Panc1 (cell line): ENCODE results near the gene MAP1B. TPM values are rescaled to one million over a fixed set of nuclear protein-coding genes. Genes with fewer than 3 reads are reported as not detected.

Source experiments
- ATAC-seq: fragments of 200-7000 bp; cut with Tn5 transposase; 2 replicates; pipeline ENCODE4 v1.9.1; 2020; ENCODE audit warnings: mild to moderate bottlenecking, moderate library complexity
- BruUV-seq: library from RNA; stranded (reverse); fragments of 400-500 nt; replicated peaks from 2 replicates; lab custom pipeline; 2021; lab: Mats Ljungman, UMichigan
- CTCF ChIA-PET: fragments of 300-600 bp; sonication (Branson Sonifier 250); formaldehyde crosslinking; loops from one replicate; lab custom pipeline; 2022; ENCODE audit warnings: antibody characterized with exemption; lab: Charles Lee
- POLR2A ChIA-PET: fragments of 300-600 bp; sonication (Branson Sonifier 250); formaldehyde crosslinking; loops from one replicate; lab custom pipeline; 2022; ENCODE audit warnings: antibody characterized with exemption; lab: Charles Lee
- DNase-seq: peaks from one replicate; pipeline ENCODE4 v3.0.0-alpha.2; 2010; ENCODE audit warnings: low read depth, low spot score
- H3K27ac ChIP-seq: 2 replicates; pipeline ENCODE4 v1.5.1; 2011; ENCODE audit warnings: mild to moderate bottlenecking, low read length, inconsistent platforms
- H3K27me3 ChIP-seq: fragments of 200-500 bp; sonication (Bioruptor generic); 2 replicates; pipeline ENCODE4 v1.6.0; 2014; ENCODE audit warnings: low read length, inconsistent platforms; ENCODE audit not compliant: control insufficient read depth, insufficient read depth
- H3K36me3 ChIP-seq: fragments of 200-500 bp; sonication (Bioruptor generic); 2 replicates; pipeline ENCODE4 v1.5.1; 2014; ENCODE audit warnings: inconsistent platforms, mild to moderate bottlenecking, low read length, moderate library complexity; ENCODE audit not compliant: control insufficient read depth, insufficient read depth
- H3K4me1 ChIP-seq: 2 replicates; pipeline ENCODE4 v1.5.1; 2011; ENCODE audit warnings: inconsistent platforms, mild to moderate bottlenecking, low read length, moderate library complexity; ENCODE audit not compliant: control insufficient read depth, insufficient read depth
- H3K4me3 ChIP-seq, 2 experiments: 2 replicates each; pipeline ENCODE4 v1.5.1; 2011 to 2012; ENCODE audit warnings: low read depth in 2 of 2, low read length in 2 of 2, mild to moderate bottlenecking in 2 of 2, inconsistent platforms in 1 of 2, moderate library complexity in 1 of 2
- H3K9me3 ChIP-seq: fragments of 200-500 bp; sonication (Bioruptor generic); 2 replicates; pipeline ENCODE4 v1.5.1; 2014; ENCODE audit warnings: low read depth, mild to moderate bottlenecking, inconsistent platforms, low read length, moderate library complexity; ENCODE audit not compliant: control insufficient read depth, insufficient read depth
- CTCF ChIP-seq: fragments of 450-650 bp; IDR thresholded peaks from 2 replicates; pipeline ENCODE4 v1.5.1; 2017; ENCODE audit warnings: mild to moderate bottlenecking
- POLR2AphosphoS5 ChIP-seq: IDR thresholded peaks from 2 replicates; pipeline ENCODE4 v1.6.1; 2012; ENCODE audit warnings: mild to moderate bottlenecking, low read depth, low read length, moderate library complexity
- REST ChIP-seq, 2 experiments: IDR thresholded peaks; 2 replicates each; pipeline ENCODE4 v1.6.1; 2011 to 2012; ENCODE audit warnings: low read depth in 2 of 2, control low read depth in 1 of 2, low read length in 1 of 2, mild to moderate bottlenecking in 1 of 2, moderate library complexity in 1 of 2; ENCODE audit not compliant: insufficient read depth in 1 of 2
- SIN3A ChIP-seq: IDR thresholded peaks from 2 replicates; pipeline ENCODE4 v1.6.1; 2012; ENCODE audit warnings: low read depth, mild to moderate bottlenecking, low read length, moderate library complexity, borderline replicate concordance; ENCODE audit not compliant: insufficient read depth
- TCF7L2 ChIP-seq: IDR thresholded peaks from 2 replicates; pipeline ENCODE4 v1.6.1; 2011; ENCODE audit warnings: mild to moderate bottlenecking, low read depth, low read length, inconsistent platforms
- in situ Hi-C: cut with HindIII; loops from 2 replicates; pipeline ENCODE4 v1.10.0; 2016; ENCODE audit warnings: low sequenced_read_pairs, low pct_unique_long_range_greater_than_20kb
- intact Hi-C: fragments of 100-400 bp; cut with micrococcal nuclease; formaldehyde crosslinking; loops from one replicate; pipeline ENCODE4 v1.10.0; 2022; ENCODE audit not compliant: unreplicated experiment
- total RNA-seq: library from RNA; stranded (reverse); gene quantifications from one replicate; pipeline ENCODE4 v1.2.1, GENCODE V29; 2021; ENCODE audit not compliant: unreplicated experiment

MAP1B gene
- total RNA-seq, 1 experiment from 2014 or later, result 82.3 TPM

- no peaks in the 10 kb centered on the region; the same call in 1 of the 2 replicates for H3K36me3 ChIP-seq
- intact Hi-C loops (loop anchor here (10.0 kb wide), 1 partner anchor 137 kb away; no protein-coding TSS in a partner anchor), in situ Hi-C loops (no loop called here)
- no peak for TF ChIP-seq POLR2AphosphoS5
- TF ChIP-seq SIN3A, result no peak
- TF ChIP-seq CTCF, result peak; percentile 59; the same call in 1 of the 2 replicates
- TF ChIP-seq REST (IDR thresholded peaks at IDR 0.05; ENCODE audit: insufficient read depth in 1 of 2, low read depth in 2 of 2, low read length in 1 of 2), result no peak
- TF ChIP-seq TCF7L2, result no peak
- H3K4me3 ChIP-seq, result no peak overlapping the region
- DNase-seq (no peak), ATAC-seq (no peak)
- H3K9me3 ChIP-seq, result no peaks in the 10 kb centered on the region
- CTCF ChIA-PET, result no interaction called here
- H3K4me1 ChIP-seq, result no peaks in the 10 kb centered on the region; the same call in 1 of the 2 replicates
- BruUV-seq, result no TSS peak
- no peaks in the 10 kb centered on the region for H3K27me3 ChIP-seq
- POLR2A ChIA-PET, result no interaction called here
- no peak overlapping the region for H3K27ac ChIP-seq
Measured at GRCh38 chr5:72137826-72138409, 30.6 kb downstream of the MAP1B start.

- no peaks in the 10 kb centered on the region for H3K9me3 ChIP-seq
- ChIA-PET CTCF (interaction anchor here (0.8 kb wide), 1 partner anchor 169 kb away, joined by 3 read pairs; no protein-coding TSS in a partner anchor), POLR2A (no interaction called here)
- in situ Hi-C loops, result no loop called here
- H3K4me1 ChIP-seq, result no peaks in the 10 kb centered on the region
- H3K27me3 ChIP-seq, result no peaks in the 10 kb centered on the region
- TF ChIP-seq CTCF (no peak), TCF7L2 (no peak), POLR2AphosphoS5 (no peak), REST (IDR thresholded peaks at IDR 0.05; ENCODE audit: insufficient read depth in 1 of 2, low read depth in 2 of 2, low read length in 1 of 2) (no peak), SIN3A (no peak)
- BruUV-seq, result no TSS peak
- ATAC-seq (no peak), DNase-seq (no peak)
- no peak overlapping the region for H3K27ac ChIP-seq
- intact Hi-C loops, result loop anchor here (10.0 kb wide), 1 partner anchor 136 kb away; no protein-coding TSS in a partner anchor
- H3K36me3 ChIP-seq, result no peaks in the 10 kb centered on the region; the same call in 1 of the 2 replicates
- H3K4me3 ChIP-seq, result no peak overlapping the region
Measured at GRCh38 chr5:72138943-72139521, 31.8 kb downstream of the MAP1B start.
